Osteocyte (in vitro differentiated cells): ENCODE measurements around the gene CEP170B. TPM values are rescaled to one million over a fixed set of nuclear protein-coding genes. Genes with fewer than 3 reads are reported as not detected.

Source experiments
- DNase-seq: peaks from one replicate; pipeline ENCODE4 v3.0.0; 2021; ENCODE audit warnings: mixed read lengths; ENCODE audit not compliant: unreplicated experiment; ENCODE audit errors: extremely low spot score
- H3K27ac Mint-ChIP-seq: one replicate; pipeline ENCODE4 v1.8.0; 2021; ENCODE audit warnings: mild to moderate bottlenecking, mixed read lengths; ENCODE audit not compliant: unreplicated experiment
- H3K27me3 Mint-ChIP-seq: one replicate; pipeline ENCODE4 v1.8.0; 2021; ENCODE audit warnings: mixed read lengths; ENCODE audit not compliant: unreplicated experiment
- H3K36me3 Mint-ChIP-seq: one replicate; pipeline ENCODE4 v1.8.0; 2021; ENCODE audit warnings: mixed read lengths; ENCODE audit not compliant: unreplicated experiment
- H3K4me1 Mint-ChIP-seq: one replicate; pipeline ENCODE4 v1.8.0; 2021; ENCODE audit warnings: mixed read lengths; ENCODE audit not compliant: unreplicated experiment
- H3K4me3 Mint-ChIP-seq: one replicate; pipeline ENCODE4 v1.8.0; 2021; ENCODE audit warnings: mild to moderate bottlenecking, moderate library complexity, mixed read lengths; ENCODE audit not compliant: unreplicated experiment
- H3K9me3 Mint-ChIP-seq: one replicate; pipeline ENCODE4 v1.8.0; 2021; ENCODE audit warnings: mixed read lengths; ENCODE audit not compliant: unreplicated experiment
- CTCF ChIP-seq: fragments of 200-600 bp; sonication (generic); IDR thresholded peaks from 2 replicates; pipeline ENCODE4 v1.5.0; 2021; ENCODE audit warnings: antibody characterized with exemption, mild to moderate bottlenecking, moderate library complexity
- total RNA-seq: library from RNA; stranded (reverse); gene quantifications from 2 replicates; pipeline ENCODE4 v1.2.1, GENCODE V29; 2021

Gene CEP170B
- total RNA-seq, 1 donor from 2014 or later = 26.4 TPM

DNA sequence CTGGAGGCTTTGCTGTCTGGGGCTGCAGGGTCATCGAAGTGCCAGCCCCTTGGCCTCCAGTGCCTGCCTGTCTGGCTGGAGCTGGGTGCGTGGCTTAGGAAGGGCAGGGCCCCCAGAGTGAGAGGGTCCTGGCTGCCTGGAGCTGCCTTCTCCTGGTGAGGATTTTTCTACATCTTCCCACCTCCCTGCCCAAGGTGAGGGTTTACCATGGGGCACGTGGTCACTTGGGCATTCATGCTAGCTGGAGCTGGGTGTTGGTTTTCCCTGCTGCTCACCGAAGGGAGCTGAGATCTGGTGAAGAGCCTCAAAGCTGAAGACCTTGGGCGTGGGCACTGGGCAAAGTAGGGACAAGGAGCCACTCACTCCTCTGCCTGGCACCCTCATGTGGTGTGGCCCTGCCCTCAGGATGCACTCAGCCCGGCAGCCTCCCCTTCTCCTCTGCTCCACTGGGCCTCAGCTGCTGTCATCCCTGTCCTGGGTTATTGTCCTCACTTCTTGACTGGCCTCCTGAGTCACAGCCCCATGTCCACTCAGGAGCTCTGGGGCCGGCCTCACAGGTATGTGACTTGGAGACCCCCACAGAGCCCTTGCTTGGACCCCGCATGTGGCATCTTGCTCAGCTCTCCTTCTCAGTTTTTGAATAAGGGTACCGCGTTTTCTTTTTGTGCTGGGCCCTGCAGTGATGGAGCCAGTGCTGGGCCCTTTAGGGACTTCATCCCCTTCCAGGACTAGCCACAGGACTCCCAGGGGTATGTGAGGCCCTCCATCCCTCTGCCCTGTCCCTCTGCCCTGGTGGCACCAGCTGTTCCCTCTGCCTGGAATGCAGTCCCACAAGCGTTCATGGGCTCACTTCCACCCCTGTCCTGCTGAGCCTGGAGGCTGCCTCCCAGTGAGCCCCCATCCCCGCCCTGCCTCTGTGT is 1.6 kb downstream of the CEP170B start:
- Mint-ChIP-seq H3K4me3 (peak overlapping the region; percentile 78), H3K4me1 (peaks cover 15% of the 10 kb centered on the region), H3K9me3 (no peaks in the 10 kb centered on the region), H3K36me3 (peaks cover 2% of the 10 kb centered on the region), H3K27me3 (peaks cover 10% of the 10 kb centered on the region), H3K27ac (no peak overlapping the region)
- DNase-seq = no peak
- TF ChIP-seq CTCF = no peak

- Mint-ChIP-seq H3K4me1 (peaks cover 17% of the 10 kb centered on the region), H3K36me3 (peaks cover 2% of the 10 kb centered on the region), H3K4me3 (peak overlapping the region; percentile 78), H3K27me3 (peaks cover 10% of the 10 kb centered on the region), H3K27ac (no peak overlapping the region), H3K9me3 (no peaks in the 10 kb centered on the region)
- no peak for DNase-seq
- no peak for TF ChIP-seq CTCF
Measured at GRCh38 chr14:104867371-104868059, 2.4 kb downstream of the CEP170B start.

DNA sequence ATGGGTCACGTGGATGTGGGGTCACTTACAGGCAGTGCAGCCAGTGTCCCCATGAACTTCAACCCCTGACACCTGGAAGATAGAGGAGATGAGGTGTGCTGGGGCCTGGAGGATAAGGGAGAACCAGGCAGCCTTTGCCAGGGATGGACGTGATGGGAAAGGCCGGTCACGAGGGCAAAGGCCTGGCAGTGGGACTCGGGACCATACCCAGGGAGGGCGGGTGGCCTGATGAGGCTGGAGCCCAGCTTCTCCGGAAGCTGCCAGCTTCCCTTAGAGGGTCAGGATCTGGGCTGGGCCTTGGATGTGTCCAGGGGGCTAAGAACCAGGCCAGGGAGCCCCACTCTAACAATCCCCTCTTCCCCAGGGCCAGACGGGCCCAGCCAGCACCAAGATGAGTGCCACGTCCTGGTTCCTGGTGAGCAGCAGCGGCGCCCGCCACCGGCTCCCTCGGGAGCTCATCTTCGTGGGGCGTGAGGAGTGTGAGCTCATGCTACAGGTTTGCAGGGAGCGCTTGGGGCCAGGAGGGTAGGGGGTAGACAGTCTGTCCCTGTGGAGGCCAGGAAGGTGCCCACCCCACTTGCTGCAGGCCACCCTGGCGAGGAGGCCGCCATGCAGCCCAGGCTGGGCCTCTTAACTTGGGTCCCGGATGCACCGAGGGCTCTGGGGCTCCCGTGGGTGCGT is 3.1 kb downstream of the CEP170B start:
- no peak overlapping the region for H3K4me3 Mint-ChIP-seq
- peaks cover 2% of the 10 kb centered on the region for H3K36me3 Mint-ChIP-seq
- no peaks in the 10 kb centered on the region for H3K9me3 Mint-ChIP-seq
- DNase-seq = no peak
- TF ChIP-seq CTCF = no peak
- no peak overlapping the region for H3K27ac Mint-ChIP-seq
- H3K4me1 Mint-ChIP-seq = peaks cover 22% of the 10 kb centered on the region
- H3K27me3 Mint-ChIP-seq = peaks cover 7% of the 10 kb centered on the region

- H3K36me3 Mint-ChIP-seq = peaks cover 2% of the 10 kb centered on the region
- no peak for DNase-seq
- TF ChIP-seq CTCF = no peak
- peaks cover 24% of the 10 kb centered on the region for H3K4me1 Mint-ChIP-seq
- peaks cover 3% of the 10 kb centered on the region for H3K27me3 Mint-ChIP-seq
- H3K9me3 Mint-ChIP-seq = no peaks in the 10 kb centered on the region
- no peak overlapping the region for H3K4me3 Mint-ChIP-seq
- H3K27ac Mint-ChIP-seq = no peak overlapping the region
Measured at GRCh38 chr14:104868811-104869572, 3.9 kb downstream of the CEP170B start.
